GM18520 (cell line): ENCODE results near the gene MFAP2.
"Not testable (repeated sequence)": the region's sequence is repeated elsewhere in the genome, so short reads cannot be mapped to it uniquely, and the experiment has no call there.

Source experiments
- ATAC-seq: cut with Tn5 transposase; IDR thresholded peaks from one replicate; pipeline ENCODE4 v1.9.1; 2021; ENCODE audit not compliant: unreplicated experiment

Gene MFAP2

DNA sequence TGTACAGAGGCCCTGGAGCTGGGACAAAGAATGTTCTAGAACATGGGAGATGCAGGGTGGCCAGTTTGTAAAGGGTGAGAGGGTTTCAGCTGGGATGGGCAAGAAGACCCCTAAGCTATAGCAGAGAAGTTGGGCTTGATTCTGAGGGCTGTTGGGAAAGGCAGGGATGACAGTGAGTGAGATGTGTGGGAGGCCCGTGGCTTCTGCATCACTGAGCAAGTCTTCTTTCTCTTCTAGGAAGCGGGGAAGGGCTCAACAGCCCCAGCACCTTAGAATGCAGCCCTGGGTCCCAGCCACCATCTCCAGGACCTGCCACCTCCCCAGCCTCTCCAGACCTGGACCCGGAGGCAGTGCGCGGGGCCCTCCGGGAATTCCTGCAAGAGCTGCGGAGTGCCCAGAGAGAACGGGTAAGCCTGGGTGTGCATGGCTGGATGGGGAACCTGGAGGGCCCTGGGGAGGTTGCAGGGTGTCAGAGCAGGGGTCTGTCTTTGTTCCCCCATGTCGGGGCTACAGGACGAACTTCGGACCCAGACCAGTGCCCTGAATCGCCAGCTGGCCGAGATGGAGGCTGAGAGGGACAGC, 14.8 kb downstream of the MFAP2 start:
- no peak for ATAC-seq

- ATAC-seq: not testable (repeated sequence)
Measured at GRCh38 chr1:16964169-16964568, 16.3 kb downstream of the MFAP2 start.

GRCh38 chr1:16961297-16962133, 18.9 kb downstream of the MFAP2 start:
- ATAC-seq: no peak

- ATAC-seq: no peak
Measured at GRCh38 chr1:16960560-16961296, 19.7 kb downstream of the MFAP2 start.

GRCh38 chr1:16958475-16958874, 21.9 kb downstream of the MFAP2 start:
- ATAC-seq: no peak

DNA sequence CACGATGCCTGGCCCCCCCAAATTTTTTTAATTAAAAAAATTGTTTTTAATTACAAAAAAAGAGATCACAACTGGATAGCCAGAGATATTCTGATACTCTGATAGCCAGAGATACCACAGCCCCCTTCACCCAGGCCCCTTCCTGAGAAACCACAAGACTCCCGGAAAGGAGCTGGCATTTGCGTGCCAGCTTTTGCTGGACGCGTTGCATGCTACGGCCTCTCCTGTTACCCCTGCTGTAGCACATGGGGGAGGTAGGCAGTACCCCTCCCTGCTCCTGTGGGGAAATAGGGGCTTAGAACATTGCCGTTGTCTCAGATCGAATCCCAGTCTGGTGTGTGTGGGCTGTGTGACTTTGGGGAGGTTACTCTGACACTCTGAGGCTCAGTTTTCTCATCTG, 22.7 kb downstream of the MFAP2 start:
- no peak for ATAC-seq

- no peak for ATAC-seq
Measured at GRCh38 chr1:16956775-16957174, 23.6 kb downstream of the MFAP2 start.

GRCh38 chr1:16955186-16955585, 25.2 kb downstream of the MFAP2 start:
- no peak for ATAC-seq

DNA sequence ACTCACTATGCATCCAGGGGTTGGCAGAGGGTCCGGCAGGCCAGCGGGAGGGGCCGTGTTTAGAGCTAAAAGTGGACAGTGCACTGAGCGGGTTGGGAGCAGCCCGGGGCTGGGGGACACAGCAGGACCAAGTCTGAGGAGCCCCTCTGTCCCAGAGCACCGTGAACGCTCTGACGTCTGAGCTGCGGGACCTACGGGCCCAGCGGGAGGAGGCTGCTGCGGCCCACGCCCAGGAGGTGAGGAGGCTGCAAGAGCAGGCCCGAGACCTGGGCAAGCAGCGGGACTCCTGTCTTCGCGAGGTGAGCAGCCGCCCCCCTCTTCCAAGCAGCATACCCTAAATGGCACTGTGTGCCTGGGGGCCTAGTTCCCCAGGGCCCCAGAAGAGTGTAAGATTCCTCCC, 25.8 kb downstream of the MFAP2 start:
- ATAC-seq: no peak

DNA sequence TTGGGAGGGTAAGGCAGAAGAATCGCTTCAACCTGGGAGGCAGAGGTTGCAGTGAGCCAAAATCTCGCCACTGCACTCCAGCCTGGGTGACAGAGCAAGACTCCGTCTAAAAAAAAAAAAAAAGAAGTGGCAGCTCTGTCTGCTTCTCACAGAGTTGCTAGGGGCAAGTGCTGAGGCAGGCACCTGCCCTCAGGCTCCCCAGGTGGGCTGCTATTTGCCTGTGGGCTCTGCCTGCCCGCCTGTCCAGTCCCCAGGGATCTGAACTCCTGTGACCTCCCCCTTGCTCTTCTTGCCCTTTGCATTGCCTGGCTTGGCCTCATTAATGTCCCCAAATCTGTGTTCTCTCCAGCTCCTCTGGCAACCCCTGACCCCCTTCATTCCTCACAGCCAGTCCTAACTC, 28.0 kb downstream of the MFAP2 start:
- ATAC-seq: not testable (repeated sequence)

DNA sequence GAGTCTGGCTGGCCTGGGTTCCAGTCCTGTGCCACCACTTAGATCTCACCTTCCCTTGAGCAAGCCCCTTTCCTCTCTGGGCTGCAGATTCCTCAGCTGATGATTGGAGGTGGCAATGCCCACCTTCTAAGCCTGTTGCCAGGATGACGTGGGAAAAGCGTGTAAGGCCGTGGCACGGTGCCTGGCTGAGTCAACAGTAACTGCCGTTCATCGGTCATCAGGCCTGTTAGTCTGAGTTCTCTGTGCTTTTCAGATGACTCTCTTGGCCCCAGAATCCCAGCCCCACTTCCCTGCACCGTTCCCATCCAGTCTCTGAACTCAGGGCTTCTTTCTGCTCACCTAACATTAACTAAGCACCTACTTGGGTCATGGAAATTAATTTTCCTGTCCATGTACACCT, 31.4 kb downstream of the MFAP2 start:
- not testable (repeated sequence) for ATAC-seq

- ATAC-seq: not testable (repeated sequence)
Measured at GRCh38 chr1:16948282-16948891, 32.0 kb downstream of the MFAP2 start.

- no peak for ATAC-seq
Measured at GRCh38 chr1:16946646-16947045, 33.8 kb downstream of the MFAP2 start.

DNA sequence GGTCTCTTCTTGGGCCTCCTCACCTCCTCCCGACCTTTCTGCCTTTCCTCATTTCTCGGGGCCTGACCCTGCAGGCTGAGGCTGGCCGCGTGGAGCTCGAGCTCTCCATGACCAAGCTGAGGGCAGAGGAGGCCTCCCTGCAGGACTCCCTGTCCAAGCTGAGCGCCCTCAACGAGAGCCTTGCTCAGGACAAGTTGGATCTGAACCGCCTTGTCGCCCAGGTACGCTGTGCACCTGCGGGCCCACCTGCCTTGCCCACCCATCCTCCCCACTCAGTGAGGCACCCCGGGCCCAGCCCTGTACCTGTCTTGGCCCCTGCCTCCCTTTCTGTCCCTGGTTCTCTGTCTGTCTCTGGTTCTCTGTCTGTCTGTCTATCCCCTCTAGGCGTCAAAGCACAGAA, 34.2 kb downstream of the MFAP2 start:
- ATAC-seq: not testable (repeated sequence)

DNA sequence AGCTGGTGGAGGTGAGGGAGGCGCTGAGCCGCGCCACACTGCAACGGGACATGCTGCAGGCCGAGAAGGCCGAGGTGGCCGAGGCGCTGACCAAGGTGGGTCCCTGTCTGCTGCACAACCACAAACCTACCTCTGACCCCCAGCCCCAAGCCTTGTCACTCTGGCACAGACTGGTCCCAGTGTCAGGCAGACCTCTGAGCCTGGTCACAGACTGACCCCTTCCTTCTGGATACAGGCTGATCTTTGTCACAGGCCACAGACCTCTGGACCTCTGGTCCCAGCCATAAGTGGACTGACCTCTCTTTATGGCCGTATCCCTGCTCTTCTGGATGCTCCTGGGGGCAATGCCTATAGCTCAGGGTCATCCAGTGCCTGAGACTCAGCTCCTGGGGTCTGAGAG, 34.9 kb downstream of the MFAP2 start:
- ATAC-seq: not testable (repeated sequence)

GRCh38 chr1:16944038-16944437, 36.4 kb downstream of the MFAP2 start:
- ATAC-seq: no peak

GRCh38 chr1:16939386-16940180, 40.8 kb downstream of the MFAP2 start:
- ATAC-seq: not testable (repeated sequence)

GRCh38 chr1:16938351-16939321, 41.8 kb downstream of the MFAP2 start:
- ATAC-seq: no peak

DNA sequence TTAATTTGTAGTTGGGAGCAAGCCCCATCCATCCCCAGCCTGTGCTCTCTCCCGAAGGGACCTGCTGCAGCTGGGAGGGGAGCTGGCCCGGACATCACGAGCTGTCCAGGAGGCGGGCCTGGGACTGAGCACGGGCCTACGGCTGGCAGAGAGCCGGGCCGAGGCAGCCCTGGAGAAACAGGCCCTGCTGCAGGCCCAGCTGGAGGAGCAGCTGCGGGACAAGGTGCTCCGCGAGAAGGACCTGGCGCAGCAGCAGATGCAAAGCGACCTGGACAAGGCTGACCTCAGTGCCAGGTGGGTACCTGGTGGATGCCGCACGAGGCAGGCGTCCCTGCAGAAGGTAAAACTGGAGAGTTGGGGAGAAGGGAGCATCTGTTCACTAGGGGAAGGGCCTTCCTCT, 43.8 kb downstream of the MFAP2 start:
- ATAC-seq: not testable (repeated sequence)
